Measurements from ENCODE around the gene GXYLT2.
A peak's percentile ranks its signal among the peaks of the same experiment; 100 is the strongest.

GXYLT2 gene, protein sequence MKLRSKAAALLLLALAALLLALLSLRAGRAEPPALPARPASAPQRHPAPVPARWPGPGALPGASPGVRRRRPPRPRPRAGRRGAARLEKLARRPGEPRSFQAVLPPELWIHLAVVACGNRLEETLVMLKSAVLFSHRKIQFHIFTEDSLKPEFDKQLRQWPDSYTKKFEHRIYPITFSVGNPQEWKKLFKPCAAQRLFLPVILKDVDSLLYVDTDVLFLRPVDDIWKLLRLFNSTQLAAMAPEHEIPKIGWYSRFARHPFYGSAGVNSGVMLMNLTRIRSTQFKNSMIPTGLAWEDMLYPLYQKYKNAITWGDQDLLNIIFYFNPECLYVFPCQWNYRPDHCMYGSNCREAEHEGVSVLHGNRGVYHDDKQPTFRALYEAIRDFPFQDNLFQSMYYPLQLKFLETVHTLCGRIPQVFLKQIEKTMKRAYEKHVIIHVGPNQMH

DNA sequence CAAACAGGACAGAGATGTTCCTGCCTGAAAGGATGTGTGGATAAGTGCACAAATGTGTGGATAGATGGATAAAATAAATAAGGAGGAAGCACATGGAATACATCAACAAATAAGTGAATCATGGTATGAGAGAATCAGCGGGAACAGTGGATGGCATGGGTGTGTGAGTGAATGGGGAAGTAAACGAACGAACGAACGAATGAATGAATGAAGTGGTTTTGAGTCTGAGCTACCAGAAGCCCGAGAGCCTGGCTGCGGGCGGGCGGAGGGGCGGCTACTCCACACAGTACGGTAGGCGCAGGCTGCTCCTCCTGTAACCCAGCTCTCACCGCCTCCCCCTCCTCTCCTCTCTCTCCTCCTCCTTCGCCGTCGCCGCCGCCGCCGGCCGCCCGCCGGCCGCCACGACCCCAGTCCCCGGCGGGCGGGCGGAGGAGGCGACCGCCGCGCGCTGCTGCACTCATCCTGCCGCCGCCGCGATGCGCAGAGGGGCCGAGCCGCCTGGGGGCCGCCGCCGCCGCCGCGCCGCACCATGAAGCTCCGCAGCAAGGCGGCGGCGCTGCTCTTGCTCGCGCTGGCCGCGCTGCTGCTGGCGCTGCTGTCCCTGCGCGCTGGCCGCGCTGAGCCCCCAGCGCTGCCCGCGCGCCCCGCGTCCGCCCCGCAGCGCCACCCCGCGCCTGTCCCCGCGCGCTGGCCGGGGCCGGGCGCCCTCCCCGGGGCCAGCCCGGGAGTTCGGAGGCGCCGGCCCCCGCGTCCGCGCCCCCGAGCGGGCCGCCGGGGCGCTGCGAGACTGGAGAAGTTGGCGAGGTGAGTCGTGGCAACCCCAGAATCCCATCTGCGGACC lies at the start of gene GXYLT2:
Gene GXYLT2, plus strand, starts transcription at position 342 of the 841 bp plus-strand sequence. Its CDS starts 188 bp downstream, at position 530.
- DNase-seq: peak in 1 of 2 experiments; percentile 2

DNA sequence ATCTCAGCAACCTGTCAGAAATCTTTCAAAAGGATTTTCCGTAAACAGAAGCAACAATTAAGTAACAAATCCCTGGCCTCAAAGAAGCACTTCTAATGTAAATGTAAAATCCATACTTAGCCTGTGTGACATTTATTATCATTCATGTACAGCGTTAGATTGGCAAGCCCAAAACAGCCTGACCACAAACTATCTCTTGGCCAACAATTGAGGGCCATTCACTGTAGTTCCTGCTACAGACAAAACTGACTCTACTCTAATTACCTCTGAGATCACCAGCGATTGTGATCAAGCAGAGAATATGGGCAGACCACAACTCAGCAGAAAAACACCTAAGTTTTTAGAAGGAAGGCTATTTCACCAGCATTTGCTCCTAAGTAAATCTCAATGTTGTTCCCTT lies 48.8 kb upstream of the GXYLT2 start:
- no peak for DNase-seq

DNA sequence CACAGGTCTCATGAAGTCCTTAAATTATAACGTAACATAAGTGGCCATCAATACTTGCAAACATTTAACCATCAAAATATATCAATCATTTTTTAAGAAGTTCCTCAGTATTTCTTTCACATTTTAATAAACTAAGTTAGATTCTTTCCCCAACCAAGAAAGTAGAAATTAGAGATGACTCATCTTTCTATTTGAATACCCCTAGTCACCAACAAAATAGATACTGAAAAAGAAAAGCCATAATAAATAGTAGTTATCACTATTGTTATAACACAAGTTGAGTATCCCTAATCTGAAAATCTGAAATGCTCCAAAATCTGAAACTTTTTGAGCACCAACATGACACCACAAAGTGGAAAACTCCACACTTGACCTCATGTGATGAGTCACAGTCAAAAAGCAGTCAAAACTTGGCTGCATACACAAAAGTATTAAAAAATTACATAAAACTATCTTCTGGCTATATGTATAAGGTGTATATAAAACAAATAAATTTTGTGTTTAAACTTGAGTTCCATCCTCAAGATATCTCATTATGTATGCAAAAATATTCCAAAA lies 43.3 kb upstream of the GXYLT2 start:
- DNase-seq: no peak

DNA sequence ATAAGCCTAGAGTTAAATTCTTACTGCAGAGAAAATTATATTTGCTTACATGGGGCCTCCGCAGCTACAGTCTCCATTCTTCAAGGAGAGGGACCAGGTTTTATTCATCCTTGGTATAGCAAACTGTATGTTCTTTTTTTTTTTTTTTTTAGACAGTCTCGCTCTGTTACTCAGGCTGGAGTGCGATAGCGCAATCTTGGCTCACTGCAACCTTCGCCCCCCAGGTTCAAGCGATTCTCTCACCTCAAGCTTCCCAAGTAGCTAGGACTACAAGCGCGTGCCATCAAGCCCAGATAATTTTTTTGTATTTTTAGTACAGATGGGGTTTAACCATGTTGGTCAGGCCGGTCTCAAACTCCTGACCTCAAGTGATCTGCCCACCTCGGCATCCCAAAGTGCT lies 41.7 kb upstream of the GXYLT2 start:
- DNase-seq: no peak

DNA sequence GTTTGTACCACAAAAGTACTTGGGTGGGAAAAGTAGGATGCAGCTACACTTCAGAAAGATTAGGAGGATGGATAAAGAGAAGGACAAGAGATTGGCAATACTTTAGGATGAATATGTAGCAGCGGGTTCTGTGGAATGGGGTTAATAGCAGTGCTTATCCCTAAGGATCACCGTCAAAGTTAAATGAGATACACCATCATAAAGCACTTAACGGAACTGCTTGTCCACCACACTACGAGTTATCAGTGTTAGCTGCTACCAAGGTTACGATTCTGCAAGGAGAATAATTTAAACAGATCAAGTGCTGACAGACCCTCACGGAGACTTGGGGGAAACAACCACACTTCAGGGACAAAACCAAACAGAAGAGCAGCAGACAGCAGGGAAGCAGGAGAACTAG lies 40.6 kb upstream of the GXYLT2 start:
- DNase-seq: no peak

DNA sequence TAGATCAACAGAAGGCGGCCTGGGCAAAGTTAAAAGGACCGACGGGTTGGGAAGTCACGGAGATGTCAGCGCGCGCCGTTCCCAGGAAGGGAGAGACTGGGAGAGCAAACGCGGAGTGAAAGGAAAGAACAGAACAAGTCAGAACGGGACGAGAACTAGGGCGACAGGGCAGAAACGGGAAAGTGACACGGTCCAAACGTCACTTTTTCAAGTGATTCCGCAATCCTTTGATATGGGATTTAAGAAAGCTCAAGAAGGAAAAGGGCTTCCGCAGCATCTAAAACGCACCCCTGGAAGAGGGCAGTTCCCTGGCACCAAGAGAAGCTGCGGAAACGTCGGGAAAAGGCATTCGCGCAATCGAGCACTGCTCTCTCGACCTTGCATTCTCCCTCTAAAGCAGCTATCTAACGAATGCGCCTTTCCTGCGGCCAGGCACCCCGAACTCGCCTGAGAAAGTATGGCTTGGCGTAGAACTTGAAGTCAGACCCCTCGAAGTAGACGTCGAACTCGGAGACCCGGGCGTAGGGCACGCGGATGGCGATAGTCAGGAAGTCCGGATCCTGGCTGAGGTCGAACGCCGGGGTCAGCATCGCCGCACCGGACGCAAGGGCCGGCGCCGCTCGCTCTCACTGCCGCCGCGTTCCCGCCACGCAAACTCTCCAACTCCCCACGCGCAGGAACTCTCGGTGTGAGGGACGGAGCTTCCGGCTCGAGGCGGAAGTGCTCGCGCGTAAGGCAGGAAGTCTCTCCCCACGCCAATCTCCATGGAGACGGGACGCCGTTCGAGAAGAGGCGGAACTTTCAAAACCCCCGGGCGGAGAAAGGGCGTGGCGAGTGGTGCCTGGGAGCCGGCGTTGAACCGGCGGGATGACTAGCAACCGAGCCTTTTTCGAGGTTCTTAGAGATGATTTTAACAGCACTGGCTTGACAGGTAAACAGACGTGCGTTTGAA lies 39.8 kb upstream of the GXYLT2 start, which contains the start of gene SHQ1:
Gene SHQ1, minus strand, starts transcription at position 695 of the 952 bp plus-strand sequence. Its CDS starts 105 bp downstream, at position 590.
- peak; percentile 95 for DNase-seq

DNA sequence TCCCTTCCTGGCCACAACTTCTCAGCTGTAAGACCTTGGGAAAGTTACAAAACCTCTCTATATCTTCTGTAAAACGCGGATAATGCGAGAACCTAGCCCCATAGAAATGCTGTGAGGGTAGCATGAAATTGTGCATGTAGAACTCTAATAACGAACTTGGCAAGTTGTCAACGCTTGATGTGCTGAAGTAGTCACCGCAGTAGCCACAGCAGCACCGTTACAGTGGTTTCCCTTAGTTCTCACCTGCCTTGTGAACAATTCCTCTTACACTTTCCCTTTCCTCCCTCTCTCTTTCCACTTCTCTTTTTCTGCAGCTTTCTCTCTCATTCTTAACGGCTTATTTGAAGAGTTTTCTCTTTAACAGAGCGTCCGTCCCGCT lies 39.2 kb upstream of the GXYLT2 start:
- peak; percentile 1 to 2 for DNase-seq

DNA sequence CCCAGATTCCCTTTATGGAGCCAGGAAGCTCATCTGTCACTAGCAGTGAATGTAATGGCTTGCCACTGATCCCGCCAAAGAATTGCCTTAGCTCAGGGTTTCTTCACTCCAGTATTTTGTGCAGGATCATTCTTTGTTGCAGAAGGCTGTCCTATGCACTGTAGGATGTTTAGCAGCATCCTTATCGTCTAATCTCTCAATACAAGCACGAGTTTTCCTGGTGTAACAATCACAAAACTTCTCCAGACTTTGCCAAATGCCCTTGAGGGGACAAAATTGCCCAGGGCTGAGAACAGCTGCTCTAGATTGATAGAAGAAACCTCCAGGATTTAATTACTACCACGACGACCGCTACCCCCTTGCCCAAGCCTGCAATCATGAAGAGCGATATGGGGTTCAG lies 32.8 kb upstream of the GXYLT2 start:
- no peak for DNase-seq

DNA sequence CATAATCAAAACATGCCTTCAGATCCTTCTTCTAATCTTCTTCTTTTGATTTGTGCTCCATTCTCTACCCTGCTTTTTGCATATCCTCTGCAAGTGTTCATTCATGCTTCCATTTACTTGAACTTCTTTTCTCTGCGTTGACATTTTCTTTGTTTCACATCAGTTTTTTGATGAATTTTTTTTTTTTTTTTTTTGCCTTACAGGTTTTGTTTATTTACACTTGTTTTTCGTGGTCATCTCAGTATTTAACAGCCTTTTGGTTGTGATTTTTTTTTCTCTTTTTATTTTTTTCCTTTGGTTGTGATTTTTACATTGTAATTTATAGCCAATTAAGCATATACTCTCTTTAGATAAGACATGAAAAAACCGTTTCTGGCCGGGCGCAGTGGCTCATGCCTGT lies 27.8 kb upstream of the GXYLT2 start:
- no peak for DNase-seq

DNA sequence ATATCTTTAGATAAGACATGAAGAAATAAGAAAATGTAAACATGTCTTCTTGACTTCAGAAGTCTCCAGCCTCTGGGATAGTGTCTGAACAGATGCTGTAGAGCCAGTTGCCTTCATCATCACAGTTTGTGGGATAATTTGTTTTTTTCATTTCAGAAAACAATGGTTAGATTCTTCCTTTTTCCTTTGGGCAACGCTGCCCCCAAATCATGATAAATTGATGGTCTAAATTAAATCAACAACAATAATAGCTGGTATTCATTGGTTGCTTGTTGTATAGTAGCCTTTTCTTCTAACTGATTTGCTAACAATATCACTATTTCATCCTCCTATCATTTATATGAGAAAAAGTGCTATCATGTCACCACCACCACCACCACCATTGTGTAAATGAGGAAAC lies 27.0 kb upstream of the GXYLT2 start:
- no peak for DNase-seq

DNA sequence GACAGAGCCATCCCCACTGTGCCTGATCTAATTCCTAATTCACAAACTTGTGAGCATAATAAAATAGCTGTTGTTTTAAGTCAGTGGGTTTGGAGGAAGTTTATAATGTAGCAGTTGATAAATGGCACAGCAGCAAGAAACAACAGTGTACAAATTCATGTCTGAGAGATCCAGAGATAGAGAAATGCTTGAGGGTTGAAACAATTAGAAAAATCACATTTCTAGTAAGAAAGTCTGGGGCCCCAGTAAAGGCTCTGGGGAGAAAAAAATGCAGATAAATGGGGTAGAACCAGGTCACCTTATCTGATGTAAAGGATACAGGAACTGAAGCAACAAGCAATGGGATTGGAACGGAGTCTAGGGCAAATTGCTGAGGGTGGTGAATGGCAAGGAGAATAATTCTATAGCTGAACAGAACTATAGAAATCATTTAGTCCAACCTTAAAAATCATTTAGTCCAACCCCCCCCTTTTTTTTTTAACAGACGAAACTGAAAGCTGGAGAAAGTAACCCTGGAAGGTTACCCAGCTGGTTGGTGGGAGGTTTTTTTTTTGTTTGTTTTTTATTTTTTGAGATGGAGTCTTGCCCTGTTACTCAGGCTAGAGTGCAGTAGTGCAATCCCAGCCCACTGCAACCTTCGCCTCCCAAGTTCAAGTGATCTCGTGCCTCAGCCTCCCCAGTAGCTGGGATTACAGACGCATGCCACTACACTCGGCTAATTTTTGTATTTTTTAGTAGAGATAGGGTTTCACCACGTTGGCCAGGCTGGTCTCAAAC lies 25.3 kb upstream of the GXYLT2 start:
- no peak for DNase-seq

DNA sequence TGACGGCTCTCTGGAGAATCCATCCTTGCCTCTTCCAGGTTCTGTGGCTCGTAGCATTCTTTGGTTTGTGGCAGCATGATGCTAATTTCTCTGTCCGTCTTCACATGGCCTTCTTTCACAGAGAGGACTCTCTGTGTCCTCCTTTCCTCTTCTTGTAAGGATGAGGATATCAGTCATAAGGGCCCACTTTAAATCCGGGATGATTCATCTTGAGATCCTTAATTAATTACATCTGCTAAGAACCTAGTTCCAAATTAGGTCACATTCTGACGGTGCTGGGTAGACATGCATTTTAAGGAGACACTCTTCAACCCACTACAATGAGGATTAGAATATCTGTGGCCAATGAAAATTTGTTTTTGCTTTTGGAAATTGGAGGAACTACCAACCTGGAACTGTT lies 15.7 kb upstream of the GXYLT2 start:
- DNase-seq: no peak

DNA sequence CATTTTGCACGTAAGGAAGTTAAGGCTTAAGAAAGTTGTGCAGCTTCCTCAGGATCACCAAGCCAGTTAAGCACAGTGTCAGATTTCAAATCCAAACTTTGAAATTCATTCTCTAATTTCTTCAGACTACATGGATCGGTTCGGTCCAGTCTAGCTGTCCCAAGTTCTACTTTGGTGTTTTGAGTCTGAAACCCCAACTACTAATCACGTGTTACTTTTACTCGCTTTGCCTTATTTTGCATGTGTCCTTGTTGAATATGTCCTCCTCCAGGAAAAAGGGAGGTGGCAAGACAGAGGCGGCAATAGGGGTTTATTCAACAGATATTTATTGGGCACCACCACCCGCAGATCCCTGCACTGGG lies 522 bp upstream of the GXYLT2 start:
- no peak for DNase-seq

DNA sequence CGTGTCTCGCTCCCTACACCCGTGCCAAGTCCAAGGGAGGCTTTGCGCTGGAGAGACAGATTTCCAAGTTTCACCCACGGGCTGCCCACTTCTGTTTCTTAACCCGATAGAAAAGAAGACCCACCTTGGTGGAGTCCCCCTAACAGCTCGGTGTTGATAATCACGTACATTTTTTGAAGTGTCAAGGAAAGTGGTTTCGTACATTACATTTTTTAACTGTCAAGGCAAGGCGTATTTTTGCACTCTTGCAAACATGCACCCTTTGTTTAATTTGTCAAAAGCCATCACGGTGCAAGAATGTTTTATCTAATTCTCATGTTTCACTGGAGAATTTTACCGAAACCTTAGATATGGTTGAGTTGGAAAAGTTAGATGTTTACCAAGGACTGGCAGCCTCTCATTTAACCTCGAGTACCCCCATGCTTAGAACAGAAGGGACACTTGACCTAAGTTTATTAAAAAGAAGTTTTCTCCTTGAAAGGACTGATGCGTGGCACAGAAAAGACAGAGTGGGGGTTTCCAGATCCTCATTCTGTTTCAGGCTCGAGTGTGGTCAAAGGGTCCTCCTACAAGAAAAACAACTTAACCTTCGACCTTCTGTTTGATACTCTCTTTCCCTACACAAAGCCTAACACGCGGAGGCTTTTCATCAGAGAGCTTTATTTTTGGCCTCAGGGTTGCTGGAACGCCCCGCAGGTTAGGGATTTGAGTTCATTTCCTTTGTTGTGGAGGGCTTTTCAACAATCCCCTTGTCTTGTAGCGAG lies 882 bp downstream of the GXYLT2 start:
- no peak for DNase-seq

DNA sequence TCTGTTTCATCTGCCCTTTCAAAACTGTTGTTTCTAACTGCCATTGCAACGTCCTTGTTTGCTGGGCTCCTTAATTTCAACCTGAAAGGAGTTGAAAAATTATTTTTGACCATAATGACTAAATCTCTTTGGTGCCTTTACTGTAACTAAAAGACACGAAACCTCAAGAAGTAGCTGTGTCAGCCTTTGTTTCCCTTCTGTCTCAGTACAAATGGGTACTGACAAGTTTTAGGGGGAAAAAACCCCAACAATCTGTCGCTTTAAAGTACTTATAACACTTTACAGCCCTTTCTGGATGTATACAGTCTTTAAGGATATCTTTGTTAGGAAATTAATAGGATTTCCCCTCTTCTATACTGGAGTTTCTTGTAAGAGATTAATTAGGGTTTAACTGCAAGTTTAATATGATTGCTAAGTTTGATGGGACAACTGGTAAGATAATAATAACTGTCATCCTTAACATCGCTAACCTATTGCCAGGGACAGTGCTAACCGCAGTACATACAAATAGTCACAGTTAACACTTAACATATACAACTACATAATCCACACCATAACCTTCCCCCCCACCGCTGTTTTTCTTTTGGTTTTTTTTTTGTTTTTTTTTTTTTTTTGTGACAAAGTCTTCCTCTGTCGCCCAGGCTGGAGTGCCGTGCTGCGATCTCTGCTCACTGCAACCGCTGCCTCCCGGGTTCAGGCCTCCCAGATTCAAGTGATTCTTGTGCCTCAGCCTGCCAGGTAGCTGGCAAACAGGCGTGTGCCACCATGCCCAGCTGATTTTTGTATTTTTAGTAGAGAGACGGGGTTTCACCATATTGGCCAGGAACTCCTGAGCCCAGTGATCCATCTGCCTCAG lies 1.7 kb downstream of the GXYLT2 start:
- DNase-seq: no peak

DNA sequence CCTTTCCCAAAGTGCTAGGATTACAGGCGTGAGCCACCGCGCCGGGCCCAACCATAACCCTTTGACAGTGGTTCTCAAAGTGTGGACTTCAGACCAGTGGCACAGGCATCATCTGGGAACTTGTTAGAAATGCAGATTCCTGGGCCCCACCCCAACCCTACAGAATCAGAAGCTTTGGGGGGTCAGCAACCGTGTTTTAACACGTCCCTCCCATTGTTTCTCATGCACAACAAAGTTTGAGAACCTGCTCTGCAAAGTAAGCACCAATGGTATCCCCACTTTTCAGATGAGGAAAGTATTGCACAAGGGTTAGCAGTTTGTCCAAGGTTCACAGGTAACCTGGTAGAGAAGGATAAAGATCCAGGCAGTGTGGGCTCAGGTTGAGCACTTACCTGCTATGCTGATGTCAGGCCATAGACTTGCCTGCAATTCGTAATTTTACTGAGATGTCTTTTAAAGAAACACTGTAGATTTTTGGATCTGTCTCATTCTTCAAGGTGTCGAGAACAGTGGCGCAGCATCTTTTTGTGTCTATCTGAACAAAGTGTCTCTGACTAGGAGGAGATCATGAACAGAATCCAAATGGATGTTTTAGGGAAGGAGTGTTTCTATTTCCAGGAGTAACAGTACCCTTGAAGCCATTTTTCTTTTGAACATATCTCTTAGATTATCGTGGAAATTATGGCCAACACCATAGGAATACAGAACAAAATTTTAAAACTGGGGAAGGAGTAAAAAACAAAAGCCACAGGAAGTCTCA lies 2.5 kb downstream of the GXYLT2 start:
- DNase-seq: no peak

DNA sequence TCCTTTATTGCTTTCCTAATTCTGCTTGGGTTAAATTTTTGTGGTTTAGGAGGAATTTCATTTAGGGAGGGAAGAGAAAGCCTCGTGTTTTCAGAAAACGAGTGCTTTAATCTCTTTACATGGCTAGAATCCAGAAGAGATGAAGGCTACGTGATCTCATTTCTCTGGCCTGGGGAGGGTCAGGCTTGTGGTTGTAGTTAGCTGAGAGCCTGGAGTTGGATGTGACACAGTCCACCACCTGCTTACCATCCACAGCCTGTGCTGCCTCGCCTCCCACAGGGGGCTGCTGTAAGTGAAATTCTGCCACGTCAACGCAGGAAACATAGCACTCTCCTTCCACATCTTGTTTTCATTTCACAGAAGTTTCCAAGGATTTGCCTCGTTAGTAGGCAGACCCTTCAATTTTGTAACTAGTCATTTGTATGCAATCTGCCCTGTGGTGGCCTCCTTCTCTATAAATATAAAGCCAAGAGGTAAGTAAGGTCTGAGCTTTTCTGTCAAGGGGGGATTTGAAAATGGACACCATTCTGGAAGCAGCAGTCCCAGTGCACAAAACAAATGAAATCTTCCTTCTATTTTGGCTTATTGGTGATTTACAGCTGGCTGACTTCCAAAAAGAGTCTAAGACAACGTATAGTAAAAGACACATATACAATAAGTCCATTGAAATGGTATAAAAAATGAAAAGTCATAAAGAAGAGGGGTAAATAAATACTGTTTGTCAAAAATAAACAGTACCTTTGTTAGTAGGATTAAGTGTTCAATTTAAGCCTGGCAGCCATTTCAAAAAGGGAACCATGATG lies 3.4 kb downstream of the GXYLT2 start:
- DNase-seq: no peak

DNA sequence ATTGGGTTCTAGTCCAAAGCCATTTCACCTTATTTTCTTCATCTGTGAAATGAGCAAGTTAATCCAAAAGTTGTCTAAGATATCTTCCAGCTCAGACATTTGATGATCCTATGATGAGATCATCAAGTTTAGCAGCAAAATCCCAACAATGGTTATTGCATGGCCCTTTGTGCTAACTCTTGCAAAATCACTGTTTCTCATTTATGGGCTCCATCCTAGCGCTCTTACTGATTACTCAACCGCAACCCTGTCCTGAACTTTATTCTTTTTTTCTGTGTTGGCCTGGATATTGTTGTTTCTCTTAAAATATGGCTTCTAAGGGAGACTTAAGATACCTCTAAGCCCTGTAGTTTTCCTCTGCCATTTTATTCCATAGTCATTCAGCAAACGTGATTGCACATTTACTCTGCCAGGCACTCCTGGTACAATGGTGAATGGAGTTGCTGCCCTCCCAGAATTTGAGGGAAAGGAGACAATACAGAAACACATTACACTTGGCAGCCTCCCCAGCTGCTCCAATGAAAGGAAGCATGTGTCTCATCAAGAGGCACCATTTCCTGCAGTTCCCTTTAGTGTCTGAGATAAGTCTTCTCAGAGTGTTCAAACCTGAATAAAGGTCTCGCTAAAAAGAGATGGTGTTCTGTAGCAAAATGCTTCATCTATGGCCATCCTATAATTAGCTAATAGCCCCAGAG lies 4.4 kb downstream of the GXYLT2 start:
- DNase-seq: no peak

Measured in activated CD4-positive, alpha-beta T cell treated with anti-CD3 and anti-CD28 coated beads, Interleukin-2, amount 50 U/mL, for 4 hours (primary cell).